ENCODE data around the gene TMEM187. TPM values are rescaled to one million over a fixed set of nuclear protein-coding genes. Genes with fewer than 3 reads are reported as not detected.

The TMEM187 gene
- total and polyA plus RNA-seq, 10 of the 15 experiments (the other 5 are each of a cell fraction or from before 2014, with no cell fraction given), result 0.45 to 8.5 (median 4.1) TPM

DNA sequence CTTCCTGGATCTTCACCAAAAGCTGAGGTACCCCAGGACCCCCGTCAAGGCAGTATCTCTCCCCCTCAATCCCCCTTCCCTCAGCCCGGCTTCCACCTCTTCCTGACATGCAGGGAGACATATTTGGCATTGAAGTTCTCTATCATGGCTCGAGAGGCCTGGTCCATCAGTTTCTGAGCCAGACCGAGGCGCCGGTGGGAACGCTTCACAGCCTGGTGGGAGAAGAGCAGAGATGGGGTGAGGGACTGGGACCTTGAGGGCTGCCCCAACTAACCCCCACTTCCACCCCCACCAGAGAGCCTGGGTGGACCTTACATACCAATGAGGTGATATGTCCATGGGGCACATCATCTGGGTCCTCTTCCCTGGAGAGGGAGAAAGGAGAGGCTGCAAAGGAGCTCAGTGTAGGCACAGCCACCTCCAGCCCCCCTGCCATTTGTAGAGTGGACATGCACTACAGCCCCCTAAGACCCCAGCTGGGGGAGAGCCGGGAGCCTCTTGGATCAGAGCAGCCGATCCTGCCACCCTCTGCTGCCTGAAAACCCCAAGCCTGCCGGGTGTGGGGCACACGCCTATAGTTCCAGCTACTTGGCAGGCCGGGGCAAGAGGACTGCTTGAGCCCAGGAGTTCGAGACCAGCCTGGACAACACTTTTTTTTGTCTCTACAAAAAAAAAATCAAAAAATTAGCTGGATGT lies 40.2 kb upstream of the TMEM187 start (continued):
- TF ChIP-seq, protein P1, sequence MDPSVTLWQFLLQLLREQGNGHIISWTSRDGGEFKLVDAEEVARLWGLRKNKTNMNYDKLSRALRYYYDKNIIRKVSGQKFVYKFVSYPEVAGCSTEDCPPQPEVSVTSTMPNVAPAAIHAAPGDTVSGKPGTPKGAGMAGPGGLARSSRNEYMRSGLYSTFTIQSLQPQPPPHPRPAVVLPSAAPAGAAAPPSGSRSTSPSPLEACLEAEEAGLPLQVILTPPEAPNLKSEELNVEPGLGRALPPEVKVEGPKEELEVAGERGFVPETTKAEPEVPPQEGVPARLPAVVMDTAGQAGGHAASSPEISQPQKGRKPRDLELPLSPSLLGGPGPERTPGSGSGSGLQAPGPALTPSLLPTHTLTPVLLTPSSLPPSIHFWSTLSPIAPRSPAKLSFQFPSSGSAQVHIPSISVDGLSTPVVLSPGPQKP (IDR thresholded peaks at IDR 0.05; ENCODE audit: low read depth, low read length), result no peak

DNA sequence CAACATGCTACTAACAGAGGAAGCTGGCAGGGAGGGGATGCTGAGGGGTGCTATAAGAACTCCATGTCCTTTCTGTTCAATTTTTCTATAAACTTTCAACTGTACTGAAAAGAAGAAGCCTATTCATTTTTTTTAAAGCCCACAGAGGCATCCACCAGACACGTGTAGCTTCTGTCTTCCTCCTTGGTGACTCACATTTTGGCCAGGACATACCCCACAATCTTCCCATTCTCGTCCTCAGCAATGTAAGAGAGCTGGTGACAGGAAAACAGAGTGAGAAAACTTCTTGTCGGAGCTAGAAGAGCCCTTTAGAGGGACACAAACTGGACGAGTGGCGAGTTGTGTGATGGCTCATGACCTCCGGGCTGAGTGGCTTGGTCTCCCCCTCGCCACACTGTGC lies 38.8 kb upstream of the TMEM187 start:
- in situ Hi-C loops (cut with MboI), result loop anchor here (5.0 kb wide), 1 partner anchor 439 kb away; the partner anchor contains the start of gene FLNA
- POLR2A ChIA-PET, result interaction anchor here (1.6 kb wide), 1 partner anchor 9 kb away, joined by 6 read pairs; no protein-coding TSS in a partner anchor
- Histone ChIP-seq H2AFZ (ENCODE audit: control insufficient read depth, low read depth, low read length) (no peak overlapping the region), H3K36me3 (ENCODE audit: control insufficient read depth in 2 of 2, insufficient read depth in 2 of 2, low read length in 1 of 2) (peaks cover 0 to 2% of the 10 kb centered on the region in 2 experiments; a peak in 3 of 4 replicates), H3K4me2 (ENCODE audit: control insufficient read depth, insufficient read depth) (peak overlapping the region; percentile 77), H3K9ac (ENCODE audit: control insufficient read depth, insufficient read depth, low read length) (peak overlapping the region; percentile 71), H3K27me3 (replicated peaks in 1 of 2; ENCODE audit: control insufficient read depth in 2 of 2, insufficient read depth in 2 of 2, low read length in 1 of 2) (no peaks in the 10 kb centered on the region), H3K9me3 (replicated peaks; ENCODE audit: control insufficient read depth, insufficient read depth, low read length) (no peaks in the 10 kb centered on the region), H3K79me2 (ENCODE audit: control insufficient read depth, insufficient read depth, low read length) (peaks cover 13% of the 10 kb centered on the region), H3K4me3 (peak overlapping the region; percentile 90), H3K27ac (ENCODE audit: control insufficient read depth, insufficient read depth) (no peak overlapping the region), H3K4me1 (ENCODE audit: control insufficient read depth, insufficient read depth, low read length) (no peaks in the 10 kb centered on the region; the same call in 1 of the 2 replicates), H4K20me1 (ENCODE audit: control insufficient read depth, insufficient read depth) (no peaks in the 10 kb centered on the region)
- 24% methylated on average over 7 of the region's 7 CpGs for WGBS (ENCODE audit: insufficient coverage, insufficient replicate concordance, low lambda C conversion rate, missing lambda C conversion rate)
- no peak for ATAC-seq
- RAD21 ChIA-PET (ENCODE audit: unreplicated experiment), result interaction anchor here (1.6 kb wide), 1 partner anchor 48 kb away, joined by 3 read pairs; no protein-coding TSS in a partner anchor
- no TSS peak for BruUV-seq (replicated peaks)
- CTCF ChIA-PET, result interaction anchor here (1.0 to 4.4 kb wide), 4 partner anchors 9 to 19 kb away, joined by 3 to 28 read pairs (median 4); no protein-coding TSS in a partner anchor
- FAIRE-seq, result no peak
- DNase-seq (ENCODE audit: low read depth, low spot score), result no peak
- SMC1A ChIA-PET (ENCODE audit: uncharacterized antibody, unreplicated experiment), result interaction anchor here (1.0 to 1.6 kb wide), 3 partner anchors 8 to 35 kb away, joined by 3 to 4 read pairs (median 4); no protein-coding TSS in a partner anchor
- intact Hi-C loops (cut with micrococcal nuclease; ENCODE audit: unreplicated experiment), result no loop called here
- TF ChIP-seq LARP7 (IDR thresholded peaks at IDR 0.05) (no peak), SMC3 (IDR thresholded peaks at IDR 0.05; ENCODE audit: borderline replicate concordance, low read length) (no peak), SUPT20H (IDR thresholded peaks at IDR 0.05; ENCODE audit: borderline replicate concordance, control insufficient read depth, low read depth, low read length) (no peak), BMI1 (IDR thresholded peaks at IDR 0.05; ENCODE audit: borderline replicate concordance) (no peak), NFIC (IDR thresholded peaks at IDR 0.05; ENCODE audit: low read depth, low read length) (no peak), POLR2AphosphoS2 (IDR thresholded peaks at IDR 0.05; ENCODE audit: low read depth, low read length) (no peak), JUND (IDR thresholded peaks at IDR 0.05; ENCODE audit: low read depth, low read length) (no peak), IRF4 (IDR thresholded peaks at IDR 0.05; ENCODE audit: low read depth, low read length) (no peak), IKZF1 (conservative IDR thresholded peaks at IDR 0.05) (no peak), DPF2 (IDR thresholded peaks at IDR 0.05) (no peak), ZBED1 (IDR thresholded peaks at IDR 0.05; ENCODE audit: borderline replicate concordance) (no peak), ZSCAN29 (IDR thresholded peaks at IDR 0.05) (no peak), ZNF384 (IDR thresholded peaks at IDR 0.05; ENCODE audit: borderline replicate concordance, low read depth, low read length) (no peak), CEBPB (IDR thresholded peaks at IDR 0.05; ENCODE audit: borderline replicate concordance in 1 of 2, low read depth in 2 of 2, low read length in 2 of 2) (no peak), PAX5 (IDR thresholded peaks at IDR 0.05; ENCODE audit: borderline replicate concordance, low read depth, low read length) (no peak), MEF2A (IDR thresholded peaks at IDR 0.05; ENCODE audit: insufficient read depth, low read depth, low read length) (no peak)
- TF ChIP-seq, protein P2, sequence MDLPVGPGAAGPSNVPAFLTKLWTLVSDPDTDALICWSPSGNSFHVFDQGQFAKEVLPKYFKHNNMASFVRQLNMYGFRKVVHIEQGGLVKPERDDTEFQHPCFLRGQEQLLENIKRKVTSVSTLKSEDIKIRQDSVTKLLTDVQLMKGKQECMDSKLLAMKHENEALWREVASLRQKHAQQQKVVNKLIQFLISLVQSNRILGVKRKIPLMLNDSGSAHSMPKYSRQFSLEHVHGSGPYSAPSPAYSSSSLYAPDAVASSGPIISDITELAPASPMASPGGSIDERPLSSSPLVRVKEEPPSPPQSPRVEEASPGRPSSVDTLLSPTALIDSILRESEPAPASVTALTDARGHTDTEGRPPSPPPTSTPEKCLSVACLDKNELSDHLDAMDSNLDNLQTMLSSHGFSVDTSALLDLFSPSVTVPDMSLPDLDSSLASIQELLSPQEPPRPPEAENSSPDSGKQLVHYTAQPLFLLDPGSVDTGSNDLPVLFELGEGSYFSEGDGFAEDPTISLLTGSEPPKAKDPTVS (IDR thresholded peaks at IDR 0.05; ENCODE audit: low read depth, low read length), result no peak
- TF ChIP-seq, protein P3, sequence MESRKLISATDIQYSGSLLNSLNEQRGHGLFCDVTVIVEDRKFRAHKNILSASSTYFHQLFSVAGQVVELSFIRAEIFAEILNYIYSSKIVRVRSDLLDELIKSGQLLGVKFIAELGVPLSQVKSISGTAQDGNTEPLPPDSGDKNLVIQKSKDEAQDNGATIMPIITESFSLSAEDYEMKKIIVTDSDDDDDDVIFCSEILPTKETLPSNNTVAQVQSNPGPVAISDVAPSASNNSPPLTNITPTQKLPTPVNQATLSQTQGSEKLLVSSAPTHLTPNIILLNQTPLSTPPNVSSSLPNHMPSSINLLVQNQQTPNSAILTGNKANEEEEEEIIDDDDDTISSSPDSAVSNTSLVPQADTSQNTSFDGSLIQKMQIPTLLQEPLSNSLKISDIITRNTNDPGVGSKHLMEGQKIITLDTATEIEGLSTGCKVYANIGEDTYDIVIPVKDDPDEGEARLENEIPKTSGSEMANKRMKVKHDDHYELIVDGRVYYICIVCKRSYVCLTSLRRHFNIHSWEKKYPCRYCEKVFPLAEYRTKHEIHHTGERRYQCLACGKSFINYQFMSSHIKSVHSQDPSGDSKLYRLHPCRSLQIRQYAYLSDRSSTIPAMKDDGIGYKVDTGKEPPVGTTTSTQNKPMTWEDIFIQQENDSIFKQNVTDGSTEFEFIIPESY (IDR thresholded peaks at IDR 0.05), result no peak

Measured in GM12878 (cell line).